CD14-positive monocyte (primary cell): ENCODE measurements around the gene GPR25. TPM values are rescaled to one million over a fixed set of nuclear protein-coding genes. Genes with fewer than 3 reads are reported as not detected.

Experiments used
- DNase-seq, 3 donors: peaks; one replicate each; pipeline ENCODE4 v3.0.0-alpha.2; 2011 to 2022
- H2AFZ ChIP-seq: 2 replicates; pipeline ENCODE4 v1.6.0; 2012; ENCODE audit warnings: mild to moderate bottlenecking, low read depth, low read length, inconsistent platforms; ENCODE audit not compliant: insufficient read depth, poor library complexity, severe bottlenecking
- H3K27ac ChIP-seq, 2 donors: 1 replicate in 1 of 2; 2 replicates in 1 of 2; pipeline ENCODE4 v1.5.1; 2012 to 2013; ENCODE audit warnings: low read length in 2 of 2, control low read depth in 1 of 2, inconsistent platforms in 1 of 2, low read depth in 1 of 2, mild to moderate bottlenecking in 1 of 2
- H3K27me3 ChIP-seq, 2 donors: one replicate each; pipeline versions ENCODE4 v1.6.0 to v1.6.1; 2011 to 2013; ENCODE audit warnings: low read length in 2 of 2; ENCODE audit not compliant: control insufficient read depth in 2 of 2, insufficient read depth in 2 of 2
- H3K36me3 ChIP-seq, 2 donors: replicated peaks in 1 of 2; 1 replicate in 1 of 2; 2 replicates in 1 of 2; pipeline versions ENCODE4 v1.5.1 to v1.6.1; 2012 to 2013; ENCODE audit warnings: low read length in 2 of 2, control low read depth in 1 of 2, inconsistent platforms in 1 of 2, mild to moderate bottlenecking in 1 of 2; ENCODE audit not compliant: insufficient read depth in 2 of 2, control insufficient read depth in 1 of 2
- H3K4me1 ChIP-seq, 2 donors: 1 replicate in 1 of 2; 2 replicates in 1 of 2; pipeline versions ENCODE4 v1.5.1 to v1.6.1; 2012 to 2013; ENCODE audit warnings: low read length in 2 of 2, control low read depth in 1 of 2, inconsistent platforms in 1 of 2, mild to moderate bottlenecking in 1 of 2, moderate library complexity in 1 of 2; ENCODE audit not compliant: insufficient read depth in 2 of 2, control insufficient read depth in 1 of 2
- H3K4me2 ChIP-seq: replicated peaks from 2 replicates; pipeline ENCODE3; 2012; ENCODE audit warnings: low read length, moderate library complexity, mild to moderate bottlenecking; ENCODE audit not compliant: poor library complexity, severe bottlenecking; ENCODE audit errors: extremely low read depth
- H3K4me3 ChIP-seq, 3 experiments: fragments of 200-600 bp in 1 of 3; sonication (generic) in 1 of 3; replicated peaks in 1 of 3; 1 replicate in 2 of 3; 2 replicates in 1 of 3; pipeline ENCODE4 v1.5.1; 2011 to 2013; ENCODE audit warnings: low read length in 3 of 3, mild to moderate bottlenecking in 3 of 3, control low read depth in 2 of 3, low read depth in 2 of 3, inconsistent platforms in 1 of 3, moderate library complexity in 1 of 3
- H3K79me2 ChIP-seq: 2 replicates; pipeline ENCODE4 v1.6.0; 2012; ENCODE audit warnings: mild to moderate bottlenecking, control low read depth, inconsistent platforms, low read length, moderate library complexity; ENCODE audit not compliant: insufficient read depth
- H3K9ac ChIP-seq: 2 replicates; pipeline ENCODE4 v1.6.0; 2017; ENCODE audit warnings: low read length, mild to moderate bottlenecking; ENCODE audit not compliant: insufficient read depth, poor library complexity, severe bottlenecking
- H3K9me3 ChIP-seq, 2 donors: replicated peaks in 1 of 2; 1 replicate in 1 of 2; 2 replicates in 1 of 2; pipeline versions ENCODE4 v1.5.1 to v1.6.1; 2012 to 2013; ENCODE audit warnings: low read length in 2 of 2, control low read depth in 1 of 2; ENCODE audit not compliant: control insufficient read depth in 1 of 2, insufficient read depth in 1 of 2
- H4K20me1 ChIP-seq: 2 replicates; pipeline ENCODE4 v1.6.0; 2012; ENCODE audit warnings: mild to moderate bottlenecking, low read length, control low read depth, moderate library complexity; ENCODE audit not compliant: insufficient read depth
- H3K27ac Mint-ChIP-seq, 7 donors: one replicate each; pipeline ENCODE4 v1.8.0; 2020; ENCODE audit warnings: mild to moderate bottlenecking in 7 of 7, mixed read lengths in 7 of 7, moderate library complexity in 6 of 7, inconsistent platforms in 2 of 7
- H3K27me3 Mint-ChIP-seq, 3 donors: one replicate each; pipeline ENCODE4 v1.8.0; 2021 to 2022; ENCODE audit warnings: low read depth in 3 of 3, mild to moderate bottlenecking in 3 of 3, mixed read lengths in 3 of 3, moderate library complexity in 3 of 3, inconsistent platforms in 1 of 3
- H3K36me3 Mint-ChIP-seq, 2 donors: one replicate each; pipeline ENCODE4 v1.8.0; 2020; ENCODE audit warnings: mixed read lengths in 2 of 2, inconsistent platforms in 1 of 2, mild to moderate bottlenecking in 1 of 2
- H3K4me1 Mint-ChIP-seq: one replicate; pipeline ENCODE4 v1.8.0; 2020; ENCODE audit warnings: mild to moderate bottlenecking, mixed read lengths
- H3K4me3 Mint-ChIP-seq, 2 donors: one replicate each; pipeline ENCODE4 v1.8.0; 2020; ENCODE audit warnings: mild to moderate bottlenecking in 2 of 2, mixed read lengths in 2 of 2, moderate library complexity in 1 of 2
- H3K9me3 Mint-ChIP-seq, 7 donors: one replicate each; pipeline ENCODE4 v1.8.0; 2020 to 2022; ENCODE audit warnings: mixed read lengths in 7 of 7, mild to moderate bottlenecking in 6 of 7, moderate library complexity in 6 of 7, inconsistent platforms in 2 of 7
- CTCF ChIP-seq: fragments of 200-600 bp; IDR thresholded peaks from one replicate; pipeline ENCODE4 v1.8.0; 2022; ENCODE audit warnings: antibody characterized with exemption, mild to moderate bottlenecking
- WGBS: methylation state at CpG from one replicate; pipeline ENCODE4 v1.1.5; 2013; ENCODE audit warnings: missing lambda C conversion rate; ENCODE audit not compliant: insufficient coverage; 5-methylcytosine and 5-hydroxymethylcytosine counted together
- intact Hi-C, 2 donors: fragments of 100-400 bp; cut with micrococcal nuclease; formaldehyde crosslinking; loops; one replicate each; pipeline versions ENCODE4 v1.15.0 to v1.15.1; 2023
- polyA plus RNA-seq, 3 donors: library from polyadenylated mRNA; depleted of rRNA in 1 of 3; unstranded in 2 of 3; stranded (reverse) in 1 of 3; fragments of 300-500 nt in 2 of 3; fragments of >200 nt in 1 of 3; fragmentation: Illumina TruSeq in 2 of 3; gene quantifications; 1 replicate in 2 of 3; 2 replicates in 1 of 3; pipeline ENCODE4 v1.2.3, GENCODE V29; 2012 to 2021

GPR25 gene
- polyA plus RNA-seq, 3 donors = 0.13 TPM; not detected in 2

DNA sequence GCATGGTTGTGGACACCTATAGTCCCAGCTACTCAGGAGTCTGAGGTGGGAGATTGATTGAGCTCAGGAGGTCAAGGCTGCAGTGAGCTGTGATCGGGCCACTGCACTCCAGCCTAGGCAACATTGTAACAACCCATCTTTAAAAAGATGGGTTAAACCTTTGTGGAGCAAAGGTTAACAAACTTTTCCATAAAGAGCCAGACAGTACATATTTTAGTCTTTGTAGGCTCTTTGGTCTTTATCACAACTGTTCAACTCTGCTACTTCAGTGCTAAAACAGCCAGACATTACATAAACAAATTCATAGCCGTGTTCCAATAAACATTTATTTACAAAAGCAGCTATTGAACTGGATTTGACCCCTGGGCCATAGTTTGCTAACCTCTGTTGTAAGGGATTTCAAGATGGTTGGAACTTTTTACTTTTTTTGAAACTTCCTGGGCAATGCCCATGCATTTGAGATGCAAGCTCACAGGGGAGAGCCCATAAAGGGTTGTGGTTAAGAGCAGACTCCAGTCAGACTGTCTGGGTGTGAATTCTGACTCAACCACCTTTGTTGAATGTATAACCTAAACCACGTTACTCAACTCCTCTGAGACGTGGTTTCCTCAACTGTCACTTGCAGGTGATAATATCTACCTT lies 32.8 kb downstream of the GPR25 start:
- no peaks in the 10 kb centered on the region for H3K9me3 ChIP-seq
- peaks cover 0 to 1% (median 0%) of the 10 kb centered on the region in 7 donors for H3K9me3 Mint-ChIP-seq
- WGBS = no CpG with 5 or more reads among the region's 4 CpGs
- no peak overlapping the region for H3K4me2 ChIP-seq
- peaks cover 26% of the 10 kb centered on the region for H3K4me1 Mint-ChIP-seq
- H3K27ac Mint-ChIP-seq = no peak overlapping the region
- H3K4me3 ChIP-seq = no peak overlapping the region
- no peak for DNase-seq
- H3K4me3 Mint-ChIP-seq = no peak overlapping the region
- no peaks in the 10 kb centered on the region for H3K36me3 Mint-ChIP-seq
- no peaks in the 10 kb centered on the region for H4K20me1 ChIP-seq
- H3K27me3 Mint-ChIP-seq = peaks cover 0 to 2% (median 1%) of the 10 kb centered on the region in 3 donors
- TF ChIP-seq CTCF = no peak
- intact Hi-C loops = no loop called here
- no peaks in the 10 kb centered on the region for H3K27me3 ChIP-seq
- no peak overlapping the region for H2AFZ ChIP-seq
- no peaks in the 10 kb centered on the region for H3K36me3 ChIP-seq
- H3K9ac ChIP-seq = no peak overlapping the region
- H3K4me1 ChIP-seq = peaks cover 12 to 18% of the 10 kb centered on the region in 2 donors
- H3K79me2 ChIP-seq = no peaks in the 10 kb centered on the region
- no peak overlapping the region for H3K27ac ChIP-seq

DNA sequence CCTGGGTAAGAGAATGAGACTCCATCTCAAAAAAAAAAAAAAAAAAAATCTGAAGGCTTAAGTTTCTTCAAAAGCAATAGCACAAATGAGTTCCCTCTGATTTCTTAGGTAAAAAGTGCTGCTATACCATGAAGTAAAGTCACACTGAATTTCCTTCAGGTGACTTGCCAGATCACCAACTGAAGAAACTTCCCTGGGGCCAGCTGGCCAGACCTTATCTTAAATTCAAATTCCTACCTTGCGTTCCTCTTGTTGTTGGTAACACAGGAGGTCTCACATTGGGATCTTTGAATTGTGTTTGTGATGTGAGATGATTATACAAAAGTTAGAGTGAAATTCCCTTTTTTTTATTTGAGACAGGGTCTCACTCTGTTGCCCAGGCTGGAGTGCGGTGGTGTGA lies 33.7 kb downstream of the GPR25 start:
- peaks cover 0 to 2% (median 1%) of the 10 kb centered on the region in 3 donors for H3K27me3 Mint-ChIP-seq
- Histone ChIP-seq H3K27me3 (no peaks in the 10 kb centered on the region), H3K9me3 (no peaks in the 10 kb centered on the region), H3K9ac (no peak overlapping the region), H3K36me3 (no peaks in the 10 kb centered on the region), H3K4me2 (no peak overlapping the region), H4K20me1 (no peaks in the 10 kb centered on the region), H3K27ac (no peak overlapping the region), H3K4me3 (no peak overlapping the region), H2AFZ (no peak overlapping the region), H3K79me2 (no peaks in the 10 kb centered on the region), H3K4me1 (peaks cover 12 to 18% of the 10 kb centered on the region in 2 donors)
- intact Hi-C loops = no loop called here
- H3K4me3 Mint-ChIP-seq = no peak overlapping the region
- 100% methylated on average over 1 of the region's 2 CpGs for WGBS
- no peaks in the 10 kb centered on the region for H3K36me3 Mint-ChIP-seq
- H3K27ac Mint-ChIP-seq = no peak overlapping the region
- peaks cover 26% of the 10 kb centered on the region for H3K4me1 Mint-ChIP-seq
- peaks cover 0 to 1% (median 0%) of the 10 kb centered on the region in 7 donors for H3K9me3 Mint-ChIP-seq
- DNase-seq = no peak
- TF ChIP-seq CTCF = no peak
